GM04503 (cell line): Measurements from ENCODE around the gene PSMB3.
"Not testable (repeated sequence)": the region's sequence is repeated elsewhere in the genome, so short reads cannot be mapped to it uniquely, and the experiment has no call there.

Source experiments
- DNase-seq: peaks from one replicate; pipeline ENCODE4 v3.0.0-alpha.2; 2012; ENCODE audit warnings: low read depth

PSMB3 gene

DNA sequence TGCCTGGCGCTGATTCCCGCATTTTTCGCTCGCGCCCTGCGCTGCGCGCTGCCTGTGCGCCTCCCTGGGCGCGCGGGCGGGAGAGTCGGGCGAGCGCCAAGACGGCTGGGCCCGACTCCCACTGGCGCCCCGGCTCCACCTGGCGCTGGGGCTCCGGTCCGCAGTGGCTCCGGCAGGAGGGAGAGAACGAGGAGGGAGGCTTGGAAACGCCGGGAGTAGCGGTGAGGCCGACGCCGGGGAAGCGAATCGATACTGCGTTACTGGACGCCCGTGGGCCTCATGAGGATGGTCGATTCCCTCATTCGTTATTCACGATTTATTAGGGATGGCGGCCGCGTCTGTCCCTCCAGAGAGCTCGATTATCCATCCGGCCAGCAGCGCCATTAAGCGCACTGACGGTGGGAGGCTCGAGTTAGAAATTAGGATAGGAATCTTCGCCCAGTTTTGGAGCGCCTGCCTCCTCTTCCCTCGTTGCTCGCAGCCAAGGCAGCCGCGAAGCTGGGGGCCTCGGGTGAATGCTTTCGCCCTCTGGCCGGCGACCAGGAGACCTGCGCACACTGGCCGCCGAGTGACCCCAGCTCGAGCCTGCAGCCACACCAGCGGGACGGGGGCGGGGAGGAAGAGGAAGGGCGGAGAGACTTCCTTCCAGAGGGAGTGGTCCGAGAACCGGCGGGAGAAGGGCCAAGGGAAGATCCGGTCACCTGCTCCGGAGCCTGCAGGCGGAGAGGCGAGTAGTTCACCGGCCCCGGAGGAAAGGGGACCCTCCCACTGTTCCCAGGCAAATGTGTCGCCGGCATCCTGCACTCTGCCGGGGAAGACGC, 3.1 kb upstream of the PSMB3 start:
- DNase-seq = no peak

GRCh38 chr17:38750044-38750311, 2.6 kb upstream of the PSMB3 start:
- no peak for DNase-seq

DNA sequence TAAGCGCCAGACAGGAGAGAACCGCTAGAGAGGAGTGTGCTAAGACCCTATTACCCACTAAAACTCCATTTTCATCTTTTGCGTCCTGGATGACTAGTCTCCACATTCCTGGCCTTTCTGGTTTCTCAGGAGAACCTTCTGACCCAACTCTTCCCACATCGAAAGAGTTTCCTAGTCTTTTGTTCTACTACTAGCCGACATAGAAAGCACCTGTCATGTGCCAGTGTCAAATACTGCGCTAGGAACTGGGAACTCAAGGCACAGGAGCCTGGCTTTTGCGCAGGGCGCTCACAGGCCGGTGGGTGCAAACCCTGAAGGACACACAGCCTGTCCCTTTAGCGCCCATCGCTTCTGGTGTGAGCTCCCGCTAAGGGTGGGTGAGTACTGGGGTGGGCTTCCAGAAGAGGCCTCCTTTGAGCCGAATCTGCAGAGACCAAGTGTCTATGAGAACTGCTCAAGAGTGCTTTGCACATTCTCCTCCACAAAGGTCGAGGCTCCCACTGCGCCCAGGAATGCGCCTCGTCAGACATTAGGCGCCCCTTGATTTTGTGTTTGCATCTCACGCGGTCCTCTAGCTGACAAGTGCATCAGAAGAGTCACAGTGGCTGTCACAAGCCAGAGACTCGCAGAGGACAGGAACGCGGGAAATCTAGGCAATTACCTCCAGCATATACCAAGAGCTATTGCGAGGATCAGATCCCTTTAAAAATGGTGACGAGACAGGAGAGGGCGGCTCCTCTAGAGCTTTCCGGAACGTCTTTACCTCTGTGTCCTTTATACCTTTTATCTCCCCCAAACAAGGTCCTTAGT, 2.0 kb upstream of the PSMB3 start:
- DNase-seq = no peak

GRCh38 chr17:38751144-38751807, 1.3 kb upstream of the PSMB3 start:
- no peak for DNase-seq

DNA sequence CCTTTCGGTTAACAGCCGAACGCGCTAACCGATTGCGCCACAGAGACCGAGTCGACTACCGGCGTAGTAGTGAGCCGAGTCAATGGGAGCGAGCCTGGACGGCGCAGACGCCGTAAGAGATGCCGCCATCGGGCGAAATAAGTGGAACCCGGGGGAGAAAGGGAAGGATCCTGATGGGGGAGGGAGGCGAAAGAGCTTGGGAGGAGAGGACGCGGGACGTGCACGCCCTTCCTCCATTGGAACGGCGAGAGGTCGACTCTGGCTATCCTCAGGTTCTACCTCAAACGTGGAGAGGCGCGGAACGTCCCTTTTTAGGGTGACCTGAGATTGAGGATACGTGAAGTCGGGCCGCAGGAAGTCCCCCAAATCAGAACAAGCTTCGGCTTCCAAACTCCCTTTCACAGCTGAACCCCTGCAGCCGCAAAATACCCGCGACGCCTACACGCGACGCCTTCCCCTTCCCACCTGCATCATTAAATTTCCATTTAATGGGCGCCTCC, 683 bp upstream of the PSMB3 start:
- peak; percentile 28 for DNase-seq

DNA sequence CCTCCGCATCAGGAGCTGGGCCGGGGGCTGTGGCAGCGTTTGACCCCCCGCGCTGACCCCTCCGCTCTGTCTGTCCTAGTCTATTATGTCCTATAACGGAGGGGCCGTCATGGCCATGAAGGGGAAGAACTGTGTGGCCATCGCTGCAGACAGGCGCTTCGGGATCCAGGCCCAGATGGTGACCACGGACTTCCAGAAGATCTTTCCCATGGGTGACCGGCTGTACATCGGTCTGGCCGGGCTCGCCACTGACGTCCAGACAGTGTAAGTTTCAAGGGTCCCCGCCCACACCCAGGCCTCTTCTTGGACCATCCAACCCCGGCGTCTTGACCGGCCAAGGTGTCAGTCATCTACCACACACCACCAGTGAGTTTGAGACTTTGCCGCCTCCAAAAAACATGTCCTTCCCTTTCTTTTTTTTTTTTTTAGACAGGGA, 548 bp downstream of the PSMB3 start:
- no peak for DNase-seq

DNA sequence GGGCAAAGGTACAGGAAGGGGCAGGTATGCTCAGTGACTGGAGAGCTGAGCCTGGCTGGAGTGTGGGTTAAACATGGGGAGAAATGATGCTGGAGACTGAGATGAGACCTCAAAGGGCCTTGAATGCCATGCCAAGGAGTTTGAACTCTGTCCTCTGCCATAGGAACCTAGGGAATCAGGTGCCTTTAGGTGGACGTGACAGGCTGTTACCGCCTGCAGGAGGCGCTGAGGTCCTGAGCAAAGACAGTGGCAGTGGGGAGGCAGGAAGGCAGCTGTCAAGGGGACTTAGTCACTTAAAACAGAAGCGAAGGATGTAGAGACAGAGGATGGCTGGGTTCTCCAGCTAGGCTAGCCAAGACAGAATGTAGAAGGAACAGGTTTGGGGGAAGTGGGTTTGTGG, 9.1 kb downstream of the PSMB3 start:
- no peak for DNase-seq

- DNase-seq = no peak
Observed at GRCh38 chr17:38762231-38762630, 9.7 kb downstream of the PSMB3 start.

DNA sequence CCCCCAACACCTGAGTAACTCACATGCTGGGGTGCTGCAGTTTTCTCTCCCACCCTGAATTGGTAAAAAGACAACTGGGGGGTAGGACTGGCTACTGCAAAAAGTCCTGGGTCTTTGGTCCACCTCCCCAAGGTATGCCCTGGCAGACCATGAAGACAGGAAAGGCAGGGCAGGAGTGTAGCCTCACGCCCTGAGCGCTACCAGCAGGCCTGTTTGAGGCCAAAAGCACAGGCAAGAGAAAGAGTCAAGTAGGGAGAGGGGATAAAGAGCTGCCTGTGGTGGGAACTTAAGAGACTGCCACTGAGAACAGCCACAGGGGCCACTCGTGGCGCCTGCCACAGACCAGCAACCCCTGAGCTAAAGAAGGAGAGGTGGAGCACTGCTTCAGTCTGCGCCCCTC, 13.8 kb downstream of the PSMB3 start:
- DNase-seq = no peak

DNA sequence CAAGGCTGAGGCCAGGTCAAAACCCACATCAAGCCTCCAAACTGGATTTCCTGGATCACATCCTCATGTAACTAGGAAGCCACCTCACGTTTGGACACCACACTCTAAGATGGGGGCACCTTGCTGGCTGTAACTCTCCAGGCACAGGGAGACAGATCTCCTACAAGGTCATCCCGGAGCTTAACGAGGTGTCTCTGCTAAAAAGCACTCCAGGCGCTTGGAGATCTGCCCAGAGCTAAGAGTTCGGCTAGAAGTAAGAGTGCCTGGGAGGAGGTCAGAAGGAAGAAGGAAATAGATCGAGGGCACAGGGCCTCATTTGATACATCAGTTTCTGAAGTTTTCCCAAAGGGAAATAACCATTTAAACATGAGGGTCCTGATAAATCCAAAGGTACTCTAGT, 15.9 kb downstream of the PSMB3 start:
- no peak for DNase-seq

DNA sequence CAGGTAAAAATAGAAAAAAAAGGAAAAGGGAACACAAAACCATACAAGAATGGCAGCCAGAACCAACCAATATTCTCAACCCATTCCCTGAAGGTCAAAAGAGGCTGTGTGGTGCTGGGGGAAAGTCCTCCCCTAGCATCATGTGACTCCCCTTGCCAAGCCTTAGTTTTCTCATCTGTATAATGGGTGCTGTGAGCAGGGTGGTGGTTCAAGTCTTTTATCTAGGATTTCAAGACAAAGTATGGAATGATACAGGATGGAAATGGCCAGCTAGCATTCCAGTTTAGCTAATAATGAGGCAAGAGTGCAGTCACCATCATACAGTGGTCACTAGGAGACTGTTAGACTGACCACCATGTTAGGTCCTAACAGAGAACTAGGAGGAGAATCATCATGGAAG, 20.7 kb downstream of the PSMB3 start:
- DNase-seq = no peak

- DNase-seq = no peak
Observed at GRCh38 chr17:38777641-38778250, 25.2 kb downstream of the PSMB3 start.

- no peak for DNase-seq
Observed at GRCh38 chr17:38779965-38780752, 27.6 kb downstream of the PSMB3 start.

GRCh38 chr17:38783227-38783626, 30.7 kb downstream of the PSMB3 start:
- DNase-seq = no peak

GRCh38 chr17:38786372-38786771, 33.8 kb downstream of the PSMB3 start:
- DNase-seq = no peak

DNA sequence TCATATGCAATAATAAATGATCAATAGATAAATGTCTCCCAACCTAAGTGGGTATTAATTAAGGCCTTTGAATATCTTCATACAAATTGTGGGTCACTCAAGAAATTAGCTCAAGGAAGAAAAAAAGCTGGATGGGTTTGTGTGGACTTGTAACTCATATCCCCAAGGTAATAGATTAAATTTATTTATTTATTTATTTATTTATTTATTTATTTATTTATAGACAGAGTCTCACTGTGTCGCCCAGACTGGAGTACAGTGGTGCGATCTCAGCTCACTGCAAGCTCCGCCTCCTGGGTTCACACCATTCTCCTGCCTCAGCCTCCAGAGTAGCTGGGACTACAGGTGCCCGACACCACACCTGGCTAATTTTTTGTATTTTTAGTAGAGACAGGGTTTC, 35.5 kb downstream of the PSMB3 start:
- DNase-seq = not testable (repeated sequence)

DNA sequence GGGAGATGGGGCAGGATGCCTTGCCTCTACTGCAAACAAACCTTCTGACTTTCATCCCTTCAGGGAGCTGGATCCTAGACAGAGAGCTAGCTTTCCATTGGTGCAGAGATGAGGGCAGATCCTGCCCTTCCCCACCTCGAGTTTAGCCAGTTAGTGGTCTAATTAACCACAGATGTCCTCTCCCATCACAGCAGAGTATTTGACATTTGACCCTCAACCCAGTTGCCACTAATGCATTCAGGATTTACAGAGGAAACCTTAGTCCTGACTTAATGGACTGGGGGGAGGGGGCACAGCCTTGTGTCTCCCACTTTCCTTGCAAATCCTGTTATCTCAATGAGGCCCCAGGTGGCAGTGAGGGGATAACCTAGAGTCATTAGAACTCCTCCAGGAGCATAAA, 36.6 kb downstream of the PSMB3 start:
- DNase-seq = no peak

GRCh38 chr17:38790148-38790707, 37.7 kb downstream of the PSMB3 start:
- DNase-seq = not testable (repeated sequence)

- DNase-seq = no peak
Observed at GRCh38 chr17:38791162-38791561, 38.6 kb downstream of the PSMB3 start.

DNA sequence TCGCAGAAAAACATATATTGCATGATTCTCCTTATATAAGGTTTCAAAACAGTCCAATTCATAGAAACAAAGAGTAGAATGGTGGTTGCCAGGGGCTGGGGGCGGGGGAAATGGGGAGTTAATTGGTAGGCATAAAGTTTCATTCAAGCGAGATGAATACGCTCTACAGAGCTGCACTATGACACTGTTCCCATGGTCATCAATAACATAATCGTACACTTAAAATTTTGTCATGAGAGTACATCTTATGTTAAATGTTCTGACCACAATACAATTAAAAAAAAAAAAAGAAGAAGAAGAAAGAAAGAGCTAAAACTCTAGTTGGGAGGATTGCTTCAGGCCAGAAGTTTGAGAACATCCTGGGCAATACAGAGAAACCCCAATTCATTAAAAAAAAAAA, 41.7 kb downstream of the PSMB3 start:
- no peak for DNase-seq

GRCh38 chr17:38796451-38797157, 44.1 kb downstream of the PSMB3 start:
- no peak for DNase-seq
